K562 (cell line): Measurements from ENCODE around the gene CPLX3. TPM values are rescaled to one million over a fixed set of nuclear protein-coding genes. Genes with fewer than 3 reads are reported as not detected.

Experiments used
- ARHGAP35 ChIP-seq: fragments of 450-650 bp; IDR thresholded peaks from 2 replicates; pipeline ENCODE4 v1.6.1; 2018; ENCODE audit not compliant: partially characterized antibody
- JUNB ChIP-seq: fragments of 450-650 bp; formaldehyde crosslinking; conservative IDR thresholded peaks from 2 replicates; pipeline ENCODE4 v1.4.0; 2020; ENCODE audit warnings: mild to moderate bottlenecking
- KLF6 ChIP-seq: fragments of 250-450 bp; sonication (Bioruptor Pico); IDR thresholded peaks from 2 replicates; pipeline ENCODE4 v1.4.0; 2020; ENCODE audit warnings: mild to moderate bottlenecking, moderate library complexity, borderline replicate concordance
- PRDM10 ChIP-seq: fragments of 450-650 bp; IDR thresholded peaks from 2 replicates; pipeline ENCODE4 v1.6.1; 2018; ENCODE audit not compliant: partially characterized antibody
- SMARCA5 ChIP-seq: fragments of 450-650 bp; IDR thresholded peaks from 2 replicates; pipeline ENCODE4 v1.6.1; 2016
- ZBTB40 ChIP-seq, 2 experiments: fragments of 450-650 bp in 1 of 2; sonication (generic) in 1 of 2; formaldehyde crosslinking in 1 of 2; IDR thresholded peaks; 2 replicates each; pipeline versions ENCODE4 v1.7.1 to v1.9.0; 2016 to 2022; ENCODE audit warnings: inconsistent platforms in 1 of 2, mild to moderate bottlenecking in 1 of 2, missing genetic modification reagents in 1 of 2
- polyA plus RNA-seq, 8 experiments: library from polyadenylated mRNA; depleted of rRNA in 4 of 8; stranded (reverse) in 5 of 8; unstranded in 3 of 8; fragments of >200 nt; fragmentation: Nextera tagmentation in 2 of 8; fragmentation: Illumina TruSeq in 1 of 8; extraction: Ambion mirVana in 2 of 8; extraction: Trizol in 1 of 8; gene quantifications; 2 replicates each; pipeline versions ENCODE4 v1.2.1 to v1.2.3, GENCODE V29; 2011 to 2014; ENCODE audit warnings: inconsistent platforms in 1 of 8, missing spikeins in 1 of 8
- total RNA-seq, 7 experiments: library from RNA; depleted of rRNA in 6 of 7; stranded (reverse); fragments of >200 nt in 6 of 7; fragmentation: Illumina TruSeq in 2 of 7; extraction: Trizol in 2 of 7; gene quantifications; 2 replicates each; pipeline versions ENCODE4 v1.2.1 to v1.2.3, GENCODE V29; 2011 to 2021; ENCODE audit warnings: low replicate concordance in 1 of 7

The CPLX3 gene
- total and polyA plus RNA-seq, 9 of the 15 experiments (the other 6 are each of a cell fraction or from before 2014, with no cell fraction given) = not detected

GRCh38 chr15:74794248-74794969 is 32.0 kb upstream of the CPLX3 start (continued):
- TF ChIP-seq ZBTB40 (IDR thresholded peaks at IDR 0.05) = no peak
- no peak for TF ChIP-seq ZBTB40 (CRISPR knock-in tag; IDR thresholded peaks at IDR 0.05)
- TF ChIP-seq KLF6 = no peak
- TF ChIP-seq PRDM10 = no peak
- TF ChIP-seq ARHGAP35 = no peak
- TF ChIP-seq JUNB (CRISPR knock-in tag) = no peak
- no peak for TF ChIP-seq SMARCA5
